HepG2 (cell line): ENCODE data around the gene NODAL.

ENCODE experiments used
- ATF2 ChIP-seq: sonication (generic); formaldehyde crosslinking; IDR thresholded peaks from 2 replicates; pipeline ENCODE4 v1.4.0; 2020; ENCODE audit warnings: missing genetic modification reagents
- CTCF ChIP-seq: sonication (generic); formaldehyde crosslinking; IDR thresholded peaks from 2 replicates; pipeline ENCODE4 v1.5.0; 2020; ENCODE audit warnings: mild to moderate bottlenecking, missing genetic modification reagents, moderate library complexity
- JUNB ChIP-seq: sonication (generic); formaldehyde crosslinking; IDR thresholded peaks from 2 replicates; pipeline ENCODE4 v1.8.0; 2022; ENCODE audit warnings: missing genetic modification reagents, mild to moderate bottlenecking, borderline replicate concordance
- NCOA2 ChIP-seq: sonication (generic); formaldehyde crosslinking; IDR thresholded peaks from 2 replicates; pipeline ENCODE4 v1.8.0; 2022; ENCODE audit warnings: inconsistent platforms
- NCOR1 ChIP-seq: fragments of 200-600 bp; sonication (generic); IDR thresholded peaks from 2 replicates; pipeline ENCODE4 v1.7.0; 2017; ENCODE audit warnings: antibody characterized with exemption, low read length, borderline replicate concordance
- PCBP1 ChIP-seq: fragments of 200-400 bp; formaldehyde crosslinking; IDR thresholded peaks from 2 replicates; pipeline ENCODE4 v1.6.1; 2017; ENCODE audit warnings: mild to moderate bottlenecking, low read depth, low read length, borderline replicate concordance
- SP2 ChIP-seq: sonication (generic); formaldehyde crosslinking; IDR thresholded peaks from 2 replicates; pipeline ENCODE4 v1.5.1; 2020; ENCODE audit warnings: mild to moderate bottlenecking, missing genetic modification reagents
- TARDBP ChIP-seq: sonication (generic); formaldehyde crosslinking; IDR thresholded peaks from 2 replicates; pipeline ENCODE4 v1.8.0; 2022; ENCODE audit warnings: mild to moderate bottlenecking, missing genetic modification reagents
- TCF7L2 ChIP-seq: IDR thresholded peaks from 2 replicates; pipeline ENCODE4 v1.6.1; 2011; ENCODE audit warnings: mild to moderate bottlenecking, low read depth, low read length, moderate library complexity
- ZBTB20 ChIP-seq: sonication (generic); formaldehyde crosslinking; IDR thresholded peaks from 2 replicates; pipeline ENCODE4 v1.8.1; 2023; ENCODE audit warnings: missing genetic modification reagents, low read depth, mild to moderate bottlenecking, borderline replicate concordance
- ZNF274 ChIP-seq: sonication (generic); formaldehyde crosslinking; IDR thresholded peaks from 2 replicates; pipeline ENCODE4 v1.5.1; 2020; ENCODE audit warnings: mild to moderate bottlenecking, missing genetic modification reagents

GRCh38 chr10:70466951-70467350, 25.5 kb upstream of the NODAL start:
- TF ChIP-seq ZNF274 (CRISPR knock-in tag) (no peak), PCBP1 (no peak), ZBTB20 (no peak), NCOA2 (no peak), TCF7L2 (no peak), NCOR1 (no peak), SP2 (CRISPR knock-in tag) (no peak), JUNB (CRISPR knock-in tag) (no peak), ATF2 (CRISPR knock-in tag) (no peak), TARDBP (no peak), CTCF (CRISPR knock-in tag) (no peak)
